Neural cell (in vitro differentiated cells): Measurements from ENCODE around the gene GPR35. TPM values are rescaled to one million over a fixed set of nuclear protein-coding genes. Genes with fewer than 3 reads are reported as not detected.

Experiments used
- polyA plus RNA-seq: library from polyadenylated mRNA; depleted of rRNA; stranded (reverse); fragments of >200 nt; gene quantifications from 2 replicates; pipeline ENCODE4 v1.2.3, GENCODE V29; 2014
- small RNA-seq, 3 experiments: library from RNA; depleted of rRNA; stranded (forward); fragments of <200 nt; gene quantifications; one replicate each; pipeline ENCODE3, GENCODE V24; 2012

GPR35 gene
- polyA plus RNA-seq, 1 donor from 2014 or later = 2.8 TPM

Small RNA genes lying within 50 kb of the gene (small RNA-seq; reads per million reads assigned to genes)
- gene AC011298.3 = 0 reads per million in 3 experiments

Other genes starting within 250 kb of the GPR35 start
- gene GPC1, start 189.8 kb upstream of the GPR35 start, polyA plus RNA-seq = 74.0 and 101 TPM in 2 replicates
- gene ANKMY1, start 67.5 kb upstream of the GPR35 start, polyA plus RNA-seq = 6.6 and 16.6 TPM in 2 replicates
- gene DUSP28, start 65.1 kb upstream of the GPR35 start, polyA plus RNA-seq = 20.3 and 26.6 TPM in 2 replicates
- 16.1 and 23.3 TPM in 2 replicates for gene RNPEPL1, start 57.0 kb upstream of the GPR35 start, polyA plus RNA-seq
- gene CAPN10, start 38.7 kb upstream of the GPR35 start, polyA plus RNA-seq = 120 and 138 TPM in 2 replicates
- not detected in 2 replicates for gene AQP12B, start 57.4 kb downstream of the GPR35 start, polyA plus RNA-seq
- gene AQP12A, start 66.4 kb downstream of the GPR35 start, polyA plus RNA-seq = not detected in 2 replicates
- 63.4 and 89.2 TPM in 2 replicates for gene KIF1A, start 194.7 kb downstream of the GPR35 start, polyA plus RNA-seq
- gene AGXT, start 243.3 kb downstream of the GPR35 start, polyA plus RNA-seq = not detected in 2 replicates